ENCODE data around the gene CBARP.

Gene CBARP

DNA sequence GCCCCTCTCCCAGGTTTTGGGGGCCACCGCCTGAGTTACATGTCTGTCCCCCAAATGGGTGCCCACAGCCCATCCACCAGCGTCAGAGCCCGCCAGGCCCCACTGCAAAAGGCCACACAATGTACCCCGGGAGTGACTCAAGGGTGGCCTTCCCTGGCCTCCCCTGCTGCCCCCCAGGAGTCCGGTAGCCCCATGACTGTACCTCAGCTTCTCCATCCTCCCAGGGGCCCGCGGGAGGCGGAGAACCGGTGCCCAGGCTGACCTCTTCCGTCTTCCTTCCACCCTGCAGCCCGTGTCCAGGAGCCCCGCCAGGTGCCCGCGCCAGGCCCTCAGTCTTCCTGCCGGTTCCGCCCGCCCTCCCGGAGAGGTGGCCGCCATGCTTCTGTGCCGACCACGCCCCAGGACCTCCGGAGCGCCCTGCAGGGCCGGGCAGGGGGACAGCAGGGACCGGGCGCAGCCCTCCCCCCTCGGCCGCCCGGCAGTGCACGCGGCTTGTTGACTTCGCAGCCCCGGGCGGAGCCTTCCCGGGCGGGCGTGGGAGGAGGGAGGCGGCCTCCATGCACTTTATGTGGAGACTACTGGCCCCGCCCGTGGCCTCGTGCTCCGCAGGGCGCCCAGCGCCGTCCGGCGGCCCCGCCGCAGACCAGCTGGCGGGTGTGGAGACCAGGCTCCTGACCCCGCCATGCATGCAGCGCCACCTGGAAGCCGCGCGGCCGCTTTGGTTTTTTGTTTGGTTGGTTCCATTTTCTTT, 10.3 kb downstream of the CBARP start:
- no peak for DNase-seq (ENCODE audit: low spot score)

- DNase-seq (ENCODE audit: low spot score), result no peak
Measured at GRCh38 chr19:1226522-1227303, 11.1 kb downstream of the CBARP start.

DNA sequence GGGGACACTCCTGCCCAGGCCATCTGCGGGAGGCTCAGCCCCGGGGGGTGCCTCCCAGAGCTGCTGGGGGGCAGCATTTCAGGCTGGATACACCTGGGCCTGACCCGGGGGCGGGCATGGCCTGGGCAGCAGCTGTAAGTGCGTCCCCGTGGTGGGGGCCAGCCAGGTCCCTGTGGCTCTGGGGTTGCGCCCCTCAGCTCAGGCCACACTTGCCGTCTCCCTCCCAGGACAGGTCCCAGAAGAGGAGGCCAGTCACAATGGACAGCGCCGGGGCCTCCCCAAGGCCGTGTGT, 11.6 kb downstream of the CBARP start:
- DNase-seq (ENCODE audit: low spot score), result no peak

- no peak for DNase-seq (ENCODE audit: low spot score)
Measured at GRCh38 chr19:1225440-1226226, 12.2 kb downstream of the CBARP start.

DNA sequence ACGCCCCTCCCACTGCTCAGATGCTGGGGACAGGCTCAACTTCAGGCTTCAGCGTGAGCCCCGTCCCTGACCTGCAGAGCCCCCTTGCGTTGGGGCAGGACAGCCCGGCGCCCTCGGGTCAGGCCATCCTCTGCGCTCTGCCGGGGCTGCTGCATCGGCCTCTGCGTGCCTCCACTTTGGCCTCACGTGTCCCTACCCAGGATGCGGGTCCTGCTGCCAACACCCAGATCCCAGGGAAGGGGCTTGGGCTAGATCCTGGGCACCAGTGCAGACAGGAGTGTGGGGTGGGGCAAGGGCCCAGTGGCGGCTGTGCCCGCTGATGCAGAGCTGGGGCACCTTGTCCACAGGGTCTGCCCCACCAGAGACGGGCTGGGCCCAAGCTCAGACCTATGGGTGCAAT, 13.0 kb downstream of the CBARP start:
- no peak for DNase-seq (ENCODE audit: low spot score)

- DNase-seq (ENCODE audit: low spot score), result no peak
Measured at GRCh38 chr19:1224047-1224825, 13.6 kb downstream of the CBARP start.

DNA sequence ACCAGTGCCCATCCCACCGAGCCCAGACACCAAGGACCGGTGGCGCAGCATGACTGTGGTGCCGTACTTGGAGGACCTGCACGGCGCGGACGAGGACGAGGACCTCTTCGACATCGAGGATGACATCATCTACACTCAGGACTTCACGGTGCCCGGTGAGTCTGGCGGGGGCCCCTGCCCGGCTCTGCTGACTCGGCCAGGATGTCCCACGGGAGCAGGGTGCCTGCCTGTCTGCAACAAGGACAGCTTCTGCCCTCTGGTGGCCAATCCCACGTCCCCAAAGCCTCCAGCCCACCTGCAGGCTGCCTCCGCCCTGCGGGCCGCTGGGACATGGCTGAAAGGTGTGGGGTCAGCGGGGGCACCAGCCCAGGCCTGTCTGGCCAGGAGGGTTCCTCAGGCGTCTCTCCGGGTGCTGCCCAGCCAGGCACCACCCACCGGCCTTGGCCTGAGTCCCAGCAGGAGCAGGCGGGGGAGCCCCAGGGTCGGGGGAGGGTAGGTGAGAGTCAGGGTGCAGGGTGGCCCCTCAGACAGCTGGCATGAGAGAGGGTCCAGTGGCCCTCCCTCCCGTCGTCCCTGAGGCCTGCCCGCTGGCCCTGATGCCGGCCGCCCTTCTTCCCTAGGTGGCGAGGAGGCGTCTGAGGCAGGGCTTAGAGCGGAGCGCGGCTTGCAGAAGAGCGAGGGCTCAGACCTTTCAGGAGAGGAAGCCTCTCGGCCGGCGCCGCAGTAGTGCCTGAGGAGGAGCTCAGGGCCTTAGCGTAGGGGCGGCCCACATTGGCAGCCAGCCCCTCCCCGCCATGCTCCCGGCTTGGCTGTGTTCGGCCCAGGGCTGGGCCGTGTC, 14.6 kb downstream of the CBARP start:
- DNase-seq (ENCODE audit: low spot score), result no peak

GRCh38 chr19:1222394-1222793, 15.4 kb downstream of the CBARP start:
- no peak for DNase-seq (ENCODE audit: low spot score)

GRCh38 chr19:1221904-1222255, 15.9 kb downstream of the CBARP start:
- DNase-seq (ENCODE audit: low spot score), result no peak

GRCh38 chr19:1220976-1221903, 16.6 kb downstream of the CBARP start:
- DNase-seq (ENCODE audit: low spot score), result no peak

GRCh38 chr19:1220477-1220930, 17.3 kb downstream of the CBARP start:
- DNase-seq (ENCODE audit: low spot score), result no peak

GRCh38 chr19:1219786-1220476, 17.9 kb downstream of the CBARP start:
- DNase-seq (ENCODE audit: low spot score), result no peak

DNA sequence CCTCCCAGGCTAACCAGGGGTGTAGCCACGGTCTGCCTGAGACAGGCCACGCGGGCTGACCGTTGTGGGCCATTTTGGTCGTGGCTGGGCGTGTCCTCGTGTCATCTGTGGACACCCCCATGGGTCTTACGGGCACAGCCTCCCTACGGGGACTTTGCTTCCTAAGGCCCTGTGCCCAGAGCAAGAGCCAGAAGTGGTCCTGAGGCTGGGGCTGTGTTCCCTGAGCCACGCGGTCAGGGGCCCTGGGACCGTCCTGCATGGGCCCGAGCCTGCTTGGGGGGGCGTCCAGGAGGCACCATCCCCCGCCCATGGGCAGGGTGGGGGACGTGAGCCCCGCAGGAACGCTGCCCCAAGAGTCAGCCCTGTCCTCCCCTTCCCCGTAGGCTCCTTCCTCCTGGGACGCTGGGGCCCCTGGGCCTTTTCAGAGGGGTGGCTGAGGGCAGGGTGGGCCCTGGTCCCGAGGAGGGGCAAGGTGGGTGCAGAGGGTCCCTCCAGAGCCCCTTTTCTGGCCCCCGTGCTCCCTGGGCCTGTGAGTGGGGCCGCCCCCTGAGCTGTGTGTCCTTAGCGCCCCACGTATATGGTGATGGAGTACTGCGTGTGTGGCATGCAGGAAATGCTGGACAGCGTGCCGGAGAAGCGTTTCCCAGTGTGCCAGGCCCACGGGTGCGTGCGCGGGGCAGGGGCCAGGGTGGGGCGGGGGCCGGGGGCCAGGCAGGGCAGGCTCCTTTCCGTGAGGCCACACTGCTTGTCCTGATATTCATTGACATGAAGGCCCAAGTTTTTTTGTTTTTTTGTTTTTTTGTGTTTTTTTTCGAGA, 18.8 kb downstream of the CBARP start:
- no peak for DNase-seq (ENCODE audit: low spot score)

GRCh38 chr19:1217366-1217765, 20.4 kb downstream of the CBARP start:
- DNase-seq (ENCODE audit: low spot score), result no peak

- DNase-seq (ENCODE audit: low spot score), result no peak
Measured at GRCh38 chr19:1216756-1217155, 21.0 kb downstream of the CBARP start.

DNA sequence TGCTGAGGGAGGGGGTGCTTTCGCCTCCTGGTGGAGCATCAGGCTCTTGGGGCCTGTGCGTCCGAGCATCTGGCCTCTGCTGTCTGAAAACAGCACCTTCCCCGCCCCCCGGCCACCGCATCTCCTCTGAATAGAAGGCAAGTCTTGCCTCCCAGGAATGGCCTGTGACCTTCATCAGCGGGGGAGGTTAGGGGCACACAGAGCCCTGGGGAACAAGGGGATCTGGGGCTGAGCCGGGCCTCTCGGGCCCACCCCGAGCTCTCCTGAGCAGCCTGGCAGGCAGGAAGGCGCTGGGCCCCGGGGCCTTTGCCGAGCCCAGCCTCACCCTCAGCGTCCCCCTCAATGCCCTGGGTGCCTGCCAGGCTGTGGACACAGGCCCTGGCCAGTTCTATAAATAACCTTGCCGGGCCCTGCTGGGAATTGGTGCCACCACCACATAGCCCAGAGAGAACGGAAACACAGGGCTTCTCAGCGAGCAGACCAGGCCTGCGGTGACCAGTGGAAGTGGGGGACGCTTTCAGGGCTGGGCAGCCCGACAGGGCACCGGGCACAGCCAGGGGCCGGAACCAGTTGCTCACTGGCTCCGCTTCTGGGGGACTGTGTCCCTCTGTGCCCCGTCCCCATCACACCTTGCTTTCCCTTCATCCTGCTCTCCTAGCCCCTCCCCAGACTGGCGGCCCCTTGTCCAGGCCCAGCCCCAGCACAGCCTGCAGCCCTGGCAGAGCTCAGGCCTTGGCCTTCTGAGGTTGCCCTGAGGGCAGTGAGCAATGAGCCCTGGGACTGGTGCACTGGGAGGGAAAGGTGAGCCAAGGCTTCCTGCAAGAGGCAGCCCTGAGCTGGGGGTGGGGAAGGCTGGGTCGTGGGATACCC, 22.7 kb downstream of the CBARP start:
- DNase-seq (ENCODE audit: low spot score), result no peak

DNA sequence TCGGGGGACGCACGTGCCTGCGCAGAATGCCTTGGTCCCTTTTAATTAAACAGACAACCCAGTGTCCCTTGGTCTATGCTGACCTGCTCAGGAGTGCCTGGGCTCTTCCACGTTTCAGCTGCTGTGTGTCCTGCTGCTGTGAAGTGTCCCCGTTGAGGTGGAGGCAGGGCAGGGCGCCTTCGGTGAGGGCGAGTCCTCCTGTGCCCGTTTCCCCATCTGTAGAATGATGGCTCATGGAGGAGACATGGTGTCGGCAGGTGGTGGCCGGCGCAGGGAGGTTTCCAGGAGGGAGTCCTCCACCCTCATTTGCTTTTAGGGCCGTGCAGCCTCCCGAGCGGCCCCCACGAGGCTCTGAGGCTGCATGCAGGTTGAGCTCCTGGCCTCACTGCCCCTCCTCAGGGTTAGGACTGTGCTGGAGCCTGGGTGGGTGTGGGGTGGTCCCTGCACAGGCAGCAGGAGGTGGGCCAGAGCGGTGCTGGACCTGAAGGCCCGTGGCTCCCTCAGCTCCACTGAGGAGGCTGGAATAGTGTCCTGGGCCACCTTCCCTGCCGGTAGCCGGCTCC, 23.4 kb downstream of the CBARP start:
- DNase-seq (ENCODE audit: low spot score), result no peak
